ENCODE data around the gene SPARCL1.

GRCh38 chr4:87540146-87541058, 11.2 kb upstream of the SPARCL1 start:
- TF ChIP-seq TAF1 (IDR thresholded peaks at IDR 0.05; ENCODE audit: borderline replicate concordance, insufficient read depth, low read length) (no peak), SIN3A (IDR thresholded peaks at IDR 0.05; ENCODE audit: borderline replicate concordance, insufficient read depth, low read length) (no peak), POLR2AphosphoS5 (IDR thresholded peaks at IDR 0.05; ENCODE audit: low read depth, low read length) (no peak)

Data from PFSK-1 (cell line).